HG02763 (cell line): ENCODE measurements around the gene CTSH.

Experiments used
- ATAC-seq: cut with Tn5 transposase; IDR thresholded peaks from one replicate; pipeline ENCODE4 v1.9.1; 2021; ENCODE audit warnings: mild to moderate bottlenecking, moderate library complexity; ENCODE audit not compliant: unreplicated experiment

CTSH gene, protein sequence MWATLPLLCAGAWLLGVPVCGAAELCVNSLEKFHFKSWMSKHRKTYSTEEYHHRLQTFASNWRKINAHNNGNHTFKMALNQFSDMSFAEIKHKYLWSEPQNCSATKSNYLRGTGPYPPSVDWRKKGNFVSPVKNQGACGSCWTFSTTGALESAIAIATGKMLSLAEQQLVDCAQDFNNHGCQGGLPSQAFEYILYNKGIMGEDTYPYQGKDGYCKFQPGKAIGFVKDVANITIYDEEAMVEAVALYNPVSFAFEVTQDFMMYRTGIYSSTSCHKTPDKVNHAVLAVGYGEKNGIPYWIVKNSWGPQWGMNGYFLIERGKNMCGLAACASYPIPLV

DNA sequence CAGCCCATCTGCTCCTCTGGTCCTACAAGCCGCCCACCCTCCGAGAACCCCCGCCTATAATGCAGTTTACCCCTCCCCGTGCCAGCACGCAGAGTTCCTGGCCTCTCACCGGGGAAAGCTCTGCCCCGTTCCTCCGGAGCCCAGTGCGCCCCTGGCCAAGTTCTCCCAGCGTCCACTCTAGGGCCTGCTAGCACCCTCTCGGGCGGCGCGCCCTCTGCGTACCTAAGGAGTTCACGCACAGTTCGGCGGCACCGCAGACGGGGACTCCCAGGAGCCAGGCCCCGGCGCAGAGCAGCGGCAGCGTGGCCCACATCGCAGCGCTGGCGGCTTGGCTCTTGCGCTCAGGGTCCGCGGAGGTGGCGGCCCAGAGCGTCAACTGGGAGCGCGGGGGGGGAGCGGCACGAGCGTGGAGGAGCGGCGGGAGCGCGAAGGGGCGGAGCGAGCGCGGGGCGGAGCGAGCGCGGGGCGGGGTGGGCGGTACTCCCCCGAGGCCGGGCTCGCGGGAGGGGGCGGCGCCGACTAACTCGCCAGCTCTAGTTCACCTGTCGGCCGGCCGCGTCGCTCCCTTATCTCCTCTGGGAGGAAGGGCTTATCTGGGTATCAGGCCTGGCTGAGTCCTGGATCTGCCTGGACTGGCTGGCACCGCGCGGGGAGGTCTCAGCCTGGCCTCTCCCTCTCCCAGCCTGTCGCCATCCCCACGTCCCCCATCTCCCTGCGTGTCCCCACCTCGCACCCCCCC is at the start of gene CTSH:
TSS of gene CTSH (minus strand) at position 378 of the 739 bp plus-strand sequence. CDS start at position 313, 65 bp downstream.
- ATAC-seq: peak; percentile 59

DNA sequence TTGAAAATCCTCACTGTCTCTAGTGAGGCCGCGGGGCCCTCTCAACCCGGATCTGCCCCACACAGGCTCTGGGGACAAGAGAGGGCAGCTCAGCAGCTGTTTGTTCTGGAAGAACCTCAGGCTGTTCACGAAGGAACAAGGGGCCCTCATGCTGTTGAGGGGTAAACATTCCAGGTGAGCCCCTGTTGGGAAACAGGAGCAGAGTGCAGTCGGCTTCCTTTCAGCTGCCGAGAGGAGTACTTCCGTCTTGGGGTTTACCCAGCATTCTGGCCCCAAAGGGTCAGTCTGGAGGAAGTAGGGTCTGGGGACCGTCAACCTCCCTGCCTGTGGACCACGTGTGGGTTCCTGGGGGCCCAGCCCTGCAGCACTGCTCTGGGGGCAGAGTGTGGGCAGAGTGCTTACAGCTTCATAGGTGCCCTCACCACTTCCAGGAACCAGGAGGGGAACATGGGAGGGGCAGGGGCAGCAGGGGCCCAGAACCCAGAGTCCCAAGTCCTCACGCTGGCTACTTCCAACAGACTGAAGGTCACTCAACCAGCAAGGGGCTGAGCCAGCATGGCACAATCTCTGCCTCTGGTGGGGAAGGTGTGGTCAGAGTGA is 49.2 kb upstream of the CTSH start:
- no peak for ATAC-seq

DNA sequence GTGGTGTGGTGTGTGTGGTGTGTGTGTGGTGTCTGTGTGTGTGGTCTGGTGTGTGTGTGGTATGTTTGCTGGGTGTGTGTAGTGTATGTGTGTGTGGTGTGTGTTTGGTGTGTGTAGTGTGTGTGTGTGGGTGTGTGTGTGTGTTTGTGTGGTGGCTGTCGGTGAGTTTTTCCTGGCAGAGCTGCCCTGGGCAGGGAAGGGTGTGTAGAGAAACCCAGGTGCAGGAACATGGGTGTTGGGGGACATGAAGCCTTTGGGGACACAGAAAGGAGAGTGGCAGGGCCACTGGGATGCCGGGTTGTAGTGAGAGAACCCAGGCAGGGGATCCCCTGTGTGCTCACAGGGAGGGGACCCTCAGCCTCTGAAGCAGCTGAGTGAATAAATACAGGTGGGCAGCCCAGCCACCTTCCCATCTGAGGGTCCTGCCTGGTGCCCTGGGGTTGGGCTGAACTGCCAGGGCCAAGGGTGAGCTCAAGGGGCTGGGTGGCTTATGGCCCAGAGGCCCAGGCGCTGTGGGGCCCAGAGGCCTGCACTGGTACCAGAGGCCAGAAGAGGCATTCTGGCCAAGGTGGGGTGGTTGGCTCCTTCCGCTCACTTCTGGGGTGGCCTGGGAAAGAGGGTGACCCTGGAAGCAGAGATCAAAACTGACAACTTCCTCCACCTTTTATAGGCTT is 48.5 kb upstream of the CTSH start:
- ATAC-seq: no peak

DNA sequence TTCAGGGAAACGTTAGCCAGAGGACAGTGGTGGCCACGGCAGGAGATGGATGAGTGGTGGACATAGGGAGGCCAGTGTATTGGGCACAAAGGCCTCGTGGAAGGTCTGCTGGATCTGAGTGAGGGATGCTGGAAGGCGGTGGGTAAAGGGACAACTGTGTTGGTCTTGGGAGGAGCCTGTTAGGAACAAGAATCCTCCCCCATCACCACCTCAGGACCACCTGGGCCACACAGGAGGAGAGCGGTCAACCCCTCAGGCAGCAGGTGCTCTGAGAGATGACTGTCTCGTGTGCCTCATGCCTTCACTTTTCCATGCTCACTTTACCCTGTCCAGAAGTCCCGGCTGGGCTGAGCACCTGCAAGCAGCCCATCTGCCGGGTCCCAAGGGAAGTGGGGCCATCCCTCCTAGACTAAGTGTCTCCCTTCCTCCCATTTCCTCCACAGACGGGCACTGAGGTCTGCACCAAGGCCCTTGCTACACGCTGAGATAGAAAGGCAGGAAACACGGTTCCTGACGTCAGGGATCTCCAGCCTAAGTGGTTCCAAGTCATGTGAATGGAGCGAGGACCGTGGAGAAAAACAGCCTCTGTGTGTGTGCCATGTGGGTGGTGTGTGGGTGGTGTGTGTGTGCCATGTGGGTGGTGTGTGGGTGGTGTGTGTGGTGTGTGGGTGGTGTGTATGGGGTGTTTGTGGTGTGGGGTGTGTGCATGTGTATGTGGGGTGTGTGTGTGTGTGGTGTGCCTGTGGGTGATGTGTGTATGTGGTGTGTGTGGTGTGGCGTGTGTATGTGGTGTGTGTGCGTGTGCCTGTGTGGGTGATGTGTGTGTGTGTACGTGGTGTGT is 47.8 kb upstream of the CTSH start:
- ATAC-seq: no peak

DNA sequence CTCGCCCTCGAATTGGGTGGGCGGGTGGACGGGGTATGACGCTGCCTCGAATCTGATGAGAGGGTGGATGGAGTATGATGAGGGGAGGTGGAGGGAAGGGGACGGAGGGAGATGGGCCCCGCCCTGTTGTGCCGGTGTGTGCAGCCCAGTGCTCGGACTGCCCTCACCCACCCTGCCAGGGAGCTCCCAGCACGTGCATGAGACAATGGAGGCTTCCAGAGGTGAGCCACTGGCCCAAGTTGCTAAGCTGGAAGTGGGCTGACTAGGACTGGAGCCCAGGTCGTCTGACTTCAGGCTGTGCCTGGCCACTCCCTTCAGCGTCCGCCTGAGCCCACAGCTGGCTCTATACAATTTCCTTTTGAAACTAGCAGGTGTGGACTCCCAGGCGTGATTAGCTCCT is 47.0 kb upstream of the CTSH start:
- no peak for ATAC-seq

DNA sequence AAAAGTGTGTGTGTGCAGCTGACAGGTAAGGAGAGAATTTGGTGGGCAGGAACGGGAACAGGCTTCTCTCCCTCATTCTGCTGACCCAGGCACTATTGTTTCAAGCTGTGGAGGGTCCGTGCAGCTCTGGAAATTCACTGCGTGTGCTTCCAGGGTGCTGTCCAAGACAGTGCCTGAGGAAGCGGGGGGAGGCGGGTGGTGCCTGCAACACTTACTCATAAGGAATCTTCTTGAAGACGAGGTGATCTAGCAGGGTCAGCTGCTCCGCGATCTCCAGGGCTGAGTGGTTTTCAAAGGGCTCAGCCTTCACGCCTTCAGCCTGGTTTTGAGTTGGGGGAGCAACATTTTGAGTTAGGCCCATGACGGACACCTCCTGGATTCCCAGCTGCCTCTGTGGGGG is 46.6 kb upstream of the CTSH start:
- ATAC-seq: no peak

DNA sequence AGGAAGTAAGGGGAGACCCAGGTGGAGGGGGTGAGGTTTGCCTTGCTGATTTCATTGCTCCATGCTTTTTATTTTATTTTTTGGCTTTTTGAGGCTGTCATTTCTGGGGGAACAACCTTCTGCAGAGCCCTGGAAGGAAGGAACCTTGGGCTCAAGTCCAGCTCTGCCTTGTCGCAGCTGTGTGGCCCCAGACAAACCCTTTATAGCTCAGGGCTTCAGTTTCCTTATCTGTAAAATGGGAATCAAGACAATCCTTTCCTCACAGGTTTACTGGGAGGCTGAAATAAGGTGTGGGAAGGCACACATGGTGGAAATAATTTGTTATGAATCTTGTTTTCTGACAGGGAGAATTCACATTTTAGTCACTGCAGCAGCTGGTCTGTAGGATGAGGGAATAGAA is 45.4 kb upstream of the CTSH start:
- ATAC-seq: no peak

DNA sequence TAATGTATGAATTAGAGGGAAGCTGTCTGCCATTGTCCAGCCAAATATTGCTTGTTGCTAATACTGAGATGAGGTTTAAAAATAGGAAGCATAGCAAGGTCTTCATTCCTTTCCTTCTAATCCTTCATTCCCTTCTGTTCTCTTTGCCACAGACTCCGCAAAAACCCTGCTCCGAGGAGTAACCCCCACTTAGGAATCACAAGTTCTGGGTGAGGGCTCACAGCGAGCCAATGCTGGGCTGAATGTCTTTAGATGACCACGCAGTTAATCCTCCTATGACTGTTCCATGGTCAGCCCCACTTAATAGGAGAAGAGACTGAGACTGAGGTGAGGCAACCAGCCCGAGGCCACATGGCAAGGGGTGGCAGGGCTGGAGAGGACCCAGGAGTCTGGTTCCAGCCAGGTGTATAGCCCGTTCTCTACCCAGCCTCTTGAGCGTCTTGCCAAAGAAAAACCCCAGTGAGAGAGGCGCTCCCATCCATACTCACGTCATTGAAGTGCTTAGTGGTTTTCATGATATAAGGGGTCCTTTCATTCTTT is 44.9 kb upstream of the CTSH start:
- ATAC-seq: no peak

DNA sequence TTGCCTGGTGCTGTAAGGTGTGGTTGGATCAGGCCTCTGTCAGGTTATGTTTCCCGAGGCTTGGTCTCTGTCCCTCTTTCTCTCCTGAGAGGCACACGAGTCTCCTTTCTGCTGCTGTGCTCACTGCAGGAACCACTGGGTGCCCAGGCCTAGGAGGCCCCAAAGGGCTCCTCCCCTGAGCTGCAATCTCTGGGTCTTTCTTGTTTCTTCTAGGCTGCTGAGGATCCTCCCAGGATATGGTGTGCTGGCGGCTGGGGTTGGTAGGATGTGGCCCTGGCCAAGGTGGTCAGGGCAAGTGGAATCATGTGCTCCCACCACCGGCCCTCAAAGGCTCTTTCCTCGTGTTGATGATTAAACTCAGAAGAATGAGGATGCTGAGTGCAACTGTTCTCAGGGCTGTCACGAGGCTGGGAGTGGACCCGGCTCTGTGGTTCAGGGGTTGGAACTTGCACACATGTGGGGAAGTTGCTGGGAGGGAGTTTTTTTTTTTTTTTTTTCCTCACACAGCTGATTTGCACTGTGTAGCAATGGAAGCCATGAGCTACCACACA is 43.6 kb upstream of the CTSH start:
- no peak for ATAC-seq

DNA sequence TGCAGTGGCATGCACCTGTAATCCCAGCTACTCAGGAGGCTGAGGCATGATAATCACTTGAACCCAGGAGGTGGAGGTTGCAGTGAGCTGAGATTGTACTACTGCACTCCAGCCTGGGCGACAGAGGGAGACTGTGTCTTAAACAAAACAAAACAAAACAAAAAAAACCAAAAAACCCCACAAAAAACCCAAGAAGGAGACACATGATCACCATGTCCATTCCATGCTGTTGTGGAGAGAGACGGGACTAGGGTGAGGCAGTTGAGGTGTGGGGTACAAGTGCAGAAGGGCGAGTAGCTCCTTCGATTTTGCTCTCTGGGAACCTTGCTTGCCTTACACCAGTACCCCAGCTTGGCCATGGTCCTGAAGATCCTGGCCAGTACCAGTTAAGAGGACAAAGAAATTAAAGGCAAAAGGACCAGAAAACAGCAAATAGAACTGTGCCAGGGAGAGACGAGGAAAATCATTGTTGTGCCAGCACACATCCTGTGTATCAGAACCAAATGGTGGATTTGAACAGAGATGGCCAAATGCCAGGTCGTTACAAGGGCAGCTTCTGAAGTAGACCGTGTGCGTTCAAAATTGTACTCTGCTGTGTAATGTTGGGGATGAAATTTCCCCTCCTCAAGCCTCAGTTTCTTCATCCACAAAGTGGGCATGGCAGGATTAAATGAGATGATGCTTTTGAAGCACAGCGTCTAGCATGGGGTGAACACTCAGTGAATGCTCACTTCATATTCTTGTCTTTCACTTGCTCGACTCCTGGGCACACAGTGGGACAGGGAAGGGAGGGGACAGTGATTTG is 42.9 kb upstream of the CTSH start:
- ATAC-seq: no peak

DNA sequence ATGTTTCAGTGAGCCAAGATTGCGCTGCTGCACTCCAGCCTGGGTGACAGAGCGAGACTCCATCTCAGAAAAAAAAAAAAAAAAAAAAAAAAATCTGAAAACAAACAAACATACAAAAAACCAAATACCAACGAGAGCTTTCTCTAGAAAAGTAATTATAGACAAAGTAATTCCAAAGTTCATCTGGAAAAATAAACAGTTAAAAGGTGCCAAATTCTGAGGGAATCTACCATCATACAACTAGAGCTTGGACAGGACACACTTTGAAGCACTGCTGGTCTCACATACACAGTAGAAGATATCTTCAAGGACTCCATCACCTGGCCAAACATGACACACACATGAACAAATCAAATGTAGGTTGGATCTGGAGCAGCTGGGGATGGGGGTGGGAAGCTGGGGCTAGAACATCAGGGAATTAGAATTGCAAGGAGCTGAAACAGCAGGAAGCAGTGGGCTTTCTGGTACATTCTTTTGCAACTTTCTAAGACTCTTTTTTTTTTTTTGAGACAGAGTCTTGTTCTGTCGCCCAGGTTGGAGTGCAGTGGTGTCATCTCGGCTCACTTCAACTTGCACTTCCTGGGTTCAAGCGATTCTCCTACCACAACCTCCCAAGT is 41.1 kb upstream of the CTSH start:
- no peak for ATAC-seq

DNA sequence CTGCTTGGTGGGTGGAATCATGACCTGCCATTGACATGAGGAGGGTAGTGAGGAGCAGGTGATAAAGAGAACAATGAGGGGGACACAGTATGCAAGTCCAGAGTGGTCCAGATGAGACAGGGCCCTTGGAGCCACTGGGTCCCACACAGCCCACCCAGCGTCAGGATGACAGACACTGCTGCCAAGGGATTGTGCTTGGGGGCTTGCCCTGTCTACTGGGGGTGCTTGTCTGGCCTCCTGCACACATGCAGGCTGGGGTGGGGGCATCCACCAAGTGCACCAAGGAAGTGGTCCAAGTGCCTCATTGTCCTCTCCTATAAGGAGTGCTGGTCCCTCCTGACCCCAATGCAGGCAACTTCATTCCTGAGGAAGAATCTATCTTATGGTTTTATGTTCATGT is 39.2 kb upstream of the CTSH start:
- no peak for ATAC-seq

DNA sequence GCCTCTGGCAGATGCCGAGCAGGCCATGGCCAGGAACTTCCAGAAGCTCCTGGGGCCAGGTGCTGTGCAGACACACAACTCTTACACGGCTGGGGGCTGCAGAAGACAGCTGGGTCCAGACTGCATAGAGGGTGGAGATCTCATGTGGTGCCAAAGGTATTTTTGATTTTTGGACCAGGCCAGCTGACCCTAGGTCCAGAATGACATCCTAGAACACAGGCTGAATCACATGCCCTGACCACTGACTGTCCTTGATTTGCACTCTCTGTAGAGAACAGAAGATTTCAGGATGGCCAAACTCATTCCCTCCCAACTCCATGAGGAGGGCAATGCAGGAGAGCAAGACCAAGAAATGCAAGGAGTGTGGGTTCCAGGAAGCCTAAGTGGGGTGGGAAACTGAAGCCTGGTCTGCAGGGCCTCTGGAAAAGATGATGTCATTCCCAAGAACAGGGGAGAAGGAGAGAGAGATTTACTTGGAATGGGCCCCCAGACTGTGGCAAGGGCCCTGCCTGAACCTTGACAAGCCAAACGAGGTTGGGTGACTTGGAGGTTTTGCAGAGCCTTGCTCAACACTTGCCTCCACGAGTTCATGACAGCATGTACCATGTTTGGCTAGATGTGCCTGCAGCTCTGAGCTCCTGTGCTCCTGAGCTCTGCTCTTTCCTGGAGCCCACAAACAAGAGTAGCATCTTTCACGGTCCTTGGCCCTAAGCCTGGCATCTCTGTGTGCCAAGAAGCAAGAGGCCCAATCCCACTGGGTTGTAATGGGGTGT is 38.5 kb upstream of the CTSH start:
- ATAC-seq: no peak

DNA sequence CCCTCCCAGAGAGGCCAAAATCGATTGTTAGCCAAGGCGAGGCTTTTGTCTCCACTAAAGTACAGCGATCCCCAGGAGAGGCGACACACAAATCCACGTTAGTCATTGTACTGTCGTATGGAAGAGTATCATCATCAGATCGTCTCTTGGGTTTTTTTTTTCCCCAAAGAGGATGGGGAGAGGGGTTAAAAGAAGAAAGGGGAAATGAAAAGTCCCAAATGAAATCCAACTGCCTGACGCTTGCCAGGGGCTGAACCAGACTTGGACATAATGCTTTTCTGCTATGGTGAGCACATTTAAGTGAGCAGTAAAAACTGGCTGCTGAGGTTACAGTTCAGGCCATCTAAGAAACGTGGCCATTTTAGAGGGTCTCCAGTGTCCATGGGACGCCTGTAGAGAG is 37.9 kb upstream of the CTSH start:
- no peak for ATAC-seq

DNA sequence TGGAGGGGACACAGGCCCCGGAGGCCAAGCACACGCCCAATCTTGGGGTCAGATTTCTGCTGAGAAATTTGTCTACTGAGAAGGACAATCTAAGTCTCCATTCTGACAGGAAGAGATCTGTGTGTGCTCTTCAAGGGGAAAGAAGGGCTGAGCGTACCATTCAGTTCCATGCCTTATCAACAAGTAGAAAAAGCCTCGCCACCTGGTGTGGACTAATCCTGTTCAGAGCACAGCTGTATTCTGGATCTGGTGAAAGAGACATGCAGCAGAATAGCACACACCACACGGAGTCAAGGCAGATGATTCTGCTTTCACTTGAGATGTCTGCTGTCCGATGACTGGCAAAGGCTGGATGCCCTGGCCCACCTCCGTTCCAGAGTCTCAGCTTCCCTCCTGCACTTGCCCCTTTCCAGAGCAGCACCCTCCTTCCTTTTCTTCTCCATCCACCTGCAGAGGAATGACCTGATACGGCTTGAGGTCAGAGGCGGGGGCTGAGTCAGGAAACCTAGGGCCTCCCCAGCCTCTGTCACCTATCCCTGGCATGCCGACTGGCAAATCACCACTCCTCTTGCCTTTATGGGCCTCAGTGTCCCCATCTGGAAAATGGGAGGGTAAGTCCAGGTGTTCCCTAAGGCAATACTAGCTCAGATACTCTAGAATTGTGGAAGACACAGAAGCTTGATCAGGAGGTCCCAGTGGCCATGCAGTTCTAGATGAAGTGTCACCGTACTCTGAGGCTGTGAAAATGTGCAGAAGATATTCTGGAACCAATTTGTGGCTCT is 36.9 kb upstream of the CTSH start:
- no peak for ATAC-seq

DNA sequence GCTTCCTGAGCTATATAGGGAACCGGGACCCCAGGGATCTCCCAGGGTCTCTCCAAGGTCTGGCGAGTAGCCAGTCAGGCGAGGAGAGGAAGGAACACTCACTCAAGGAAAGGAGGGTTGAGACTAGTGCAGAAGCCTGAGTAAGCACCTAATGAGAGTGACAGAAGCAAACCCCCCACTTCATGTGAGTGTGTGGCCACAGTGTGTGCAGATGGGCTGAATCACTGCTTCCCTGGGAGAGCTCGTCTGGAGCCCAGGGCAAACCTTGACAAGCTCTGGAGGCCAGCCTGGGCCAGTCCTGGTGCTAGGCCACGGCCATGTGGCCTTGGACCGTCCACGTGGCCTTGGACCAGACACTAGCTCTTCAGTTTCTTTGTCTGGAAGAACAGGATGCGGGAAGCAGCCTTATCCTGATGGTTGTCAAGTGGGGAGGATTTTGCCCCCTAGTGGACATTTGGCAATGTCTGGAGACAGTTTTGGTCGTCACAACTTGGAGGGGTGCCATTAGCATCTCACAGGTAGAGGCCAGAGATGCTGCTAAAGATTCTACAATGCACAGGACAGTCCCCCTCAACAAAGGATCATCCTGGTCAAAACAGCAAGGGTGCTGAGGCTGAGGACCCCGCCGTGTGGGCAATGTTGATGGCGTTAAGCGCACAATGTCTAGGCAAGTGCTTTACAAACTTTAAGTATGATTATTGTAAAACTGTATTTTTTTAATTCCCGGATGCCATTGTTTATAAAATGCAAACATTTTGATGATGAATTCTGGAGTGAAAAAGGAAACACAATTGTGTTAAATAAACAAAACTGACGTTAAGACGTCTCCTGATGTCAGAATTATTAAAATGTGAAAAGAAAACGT is 34.8 kb upstream of the CTSH start:
- ATAC-seq: no peak
